ENCODE measurements around the gene ITPKB.
"Not testable (repeated sequence)": the region's sequence is repeated elsewhere in the genome, so short reads cannot be mapped to it uniquely, and the experiment has no call there.

ITPKB gene

DNA sequence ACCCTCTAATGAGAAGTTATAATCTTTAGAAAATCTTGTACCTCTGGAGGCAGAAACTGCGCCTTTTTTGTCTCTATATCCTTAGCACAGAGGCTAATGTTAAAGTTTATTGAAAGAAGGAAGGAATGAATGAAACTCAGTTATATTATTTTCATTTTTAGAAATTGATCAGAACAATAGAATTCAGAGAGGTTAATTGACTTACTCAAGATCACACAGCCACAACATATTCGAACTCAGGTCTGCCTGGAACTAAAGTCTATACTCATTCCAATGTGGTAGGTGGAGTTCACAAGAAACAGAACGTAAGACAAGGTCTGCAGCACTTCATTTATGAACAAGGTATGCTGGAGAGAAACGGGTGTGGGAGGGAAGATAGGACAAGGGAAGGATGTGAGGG, 23.0 kb upstream of the ITPKB start:
- TF ChIP-seq POLR2A (IDR thresholded peaks at IDR 0.05; ENCODE audit: low read depth, low read length), result no peak
- TF ChIP-seq SPI1 (IDR thresholded peaks at IDR 0.05; ENCODE audit: low read depth, low read length), result no peak
- TF ChIP-seq TAF1 (IDR thresholded peaks at IDR 0.05; ENCODE audit: low read depth, low read length), result no peak
- TF ChIP-seq PAX5 (IDR thresholded peaks at IDR 0.05; ENCODE audit: insufficient read depth, low read length, severe bottlenecking), result no peak
- TF ChIP-seq POLR2AphosphoS5 (IDR thresholded peaks at IDR 0.05; ENCODE audit: low read depth, low read length), result no peak
- no peak for TF ChIP-seq POU2F2 (IDR thresholded peaks at IDR 0.05; ENCODE audit: low read depth, low read length)
- DNase-seq (ENCODE audit: insufficient read length, low spot score), result no peak
- FAIRE-seq, result no peak

DNA sequence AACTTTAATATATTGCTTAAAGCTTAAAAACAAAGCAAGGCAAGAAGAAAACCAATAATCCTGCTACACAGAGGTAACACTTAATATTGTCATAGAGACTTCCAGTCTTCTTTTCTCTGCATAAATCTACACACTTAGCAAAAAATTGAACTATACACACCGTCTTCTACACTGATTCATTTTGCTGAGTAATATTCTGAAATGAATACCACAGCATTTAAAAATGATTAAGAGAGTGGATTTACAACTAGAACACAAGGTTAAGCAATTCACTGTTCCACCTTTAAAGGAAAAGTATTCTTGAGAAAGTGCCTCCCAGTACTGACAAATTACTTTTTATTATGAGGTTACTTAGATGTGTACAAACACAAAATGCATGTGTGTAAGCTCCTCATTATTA, 22.2 kb upstream of the ITPKB start:
- DNase-seq (ENCODE audit: insufficient read length, low spot score), result no peak
- TF ChIP-seq POU2F2 (IDR thresholded peaks at IDR 0.05; ENCODE audit: low read depth, low read length) (no peak), POLR2A (IDR thresholded peaks at IDR 0.05; ENCODE audit: low read depth, low read length) (no peak), SPI1 (IDR thresholded peaks at IDR 0.05; ENCODE audit: low read depth, low read length) (no peak), TAF1 (IDR thresholded peaks at IDR 0.05; ENCODE audit: low read depth, low read length) (no peak)
- no peak for FAIRE-seq

DNA sequence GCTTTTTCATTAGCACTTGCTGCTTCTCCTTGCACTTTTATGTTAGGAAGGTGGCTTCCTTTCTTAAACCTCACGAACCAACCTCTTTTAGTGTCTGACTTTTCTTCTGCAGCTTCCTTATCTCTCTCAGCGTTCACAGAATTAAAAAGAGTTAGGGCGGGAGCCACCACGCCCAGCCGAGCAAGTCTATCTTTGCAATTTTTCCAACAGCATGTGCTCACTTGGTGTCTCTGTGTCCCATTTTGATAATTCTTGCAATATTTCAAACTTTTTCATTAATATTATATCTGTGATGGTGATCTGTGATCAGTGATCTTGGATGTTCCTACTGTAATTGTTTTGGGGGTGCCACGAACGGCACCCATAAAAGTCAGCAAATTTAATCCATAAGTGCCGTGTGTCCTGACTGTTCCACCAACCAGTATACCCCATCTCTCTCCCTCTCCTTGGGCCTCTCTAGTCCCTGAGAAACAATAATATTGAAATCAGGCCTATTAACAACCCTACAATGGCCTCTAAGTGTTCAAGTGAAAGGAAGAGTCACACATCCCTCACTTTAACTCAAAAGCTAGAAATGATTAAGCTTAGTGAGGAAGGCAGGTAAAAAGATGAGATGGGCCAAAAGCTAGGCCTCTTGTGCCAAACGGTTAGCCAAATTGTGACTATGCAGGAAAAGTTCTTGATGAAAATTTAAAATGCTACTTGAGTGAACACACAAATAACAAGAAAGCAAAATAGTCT, 15.9 kb upstream of the ITPKB start:
- no peak for TF ChIP-seq TAF1 (IDR thresholded peaks at IDR 0.05; ENCODE audit: low read depth, low read length)
- TF ChIP-seq POU2F2 (IDR thresholded peaks at IDR 0.05; ENCODE audit: low read depth, low read length), result no peak
- no peak for TF ChIP-seq POLR2A (IDR thresholded peaks at IDR 0.05; ENCODE audit: low read depth, low read length)
- no peak for TF ChIP-seq SPI1 (IDR thresholded peaks at IDR 0.05; ENCODE audit: low read depth, low read length)
- TF ChIP-seq PAX5 (IDR thresholded peaks at IDR 0.05; ENCODE audit: insufficient read depth, low read length, severe bottlenecking), result no peak
- TF ChIP-seq POLR2AphosphoS5 (IDR thresholded peaks at IDR 0.05; ENCODE audit: low read depth, low read length), result no peak
- DNase-seq (ENCODE audit: insufficient read length, low spot score) (no peak), FAIRE-seq (no peak)

DNA sequence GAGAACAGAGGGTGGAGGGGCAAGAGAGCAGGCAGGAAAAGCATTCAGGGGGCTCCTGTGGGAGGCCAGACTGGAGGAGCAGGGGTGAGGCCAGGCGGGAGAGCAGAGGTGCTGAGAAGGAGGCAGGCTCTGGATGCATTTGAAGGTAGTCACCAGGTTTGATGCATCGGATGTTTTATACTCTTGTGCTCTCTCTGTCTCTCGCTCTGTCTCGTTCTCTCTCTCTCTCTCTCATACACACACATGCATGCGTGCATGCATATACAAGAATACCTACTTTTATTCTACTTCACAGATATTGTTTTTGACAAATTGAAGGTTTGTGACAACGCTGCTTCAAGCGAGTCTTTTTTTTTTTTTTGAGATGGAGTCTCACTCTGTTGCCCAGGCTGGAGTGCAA, 15.0 kb upstream of the ITPKB start:
- FAIRE-seq (no peak), DNase-seq (ENCODE audit: insufficient read length, low spot score) (no peak)
- TF ChIP-seq POLR2AphosphoS5 (IDR thresholded peaks at IDR 0.05; ENCODE audit: low read depth, low read length) (no peak), POLR2A (IDR thresholded peaks at IDR 0.05; ENCODE audit: low read depth, low read length) (no peak), POU2F2 (IDR thresholded peaks at IDR 0.05; ENCODE audit: low read depth, low read length) (no peak), SPI1 (IDR thresholded peaks at IDR 0.05; ENCODE audit: low read depth, low read length) (no peak), PAX5 (IDR thresholded peaks at IDR 0.05; ENCODE audit: insufficient read depth, low read length, severe bottlenecking) (no peak), TAF1 (IDR thresholded peaks at IDR 0.05; ENCODE audit: low read depth, low read length) (no peak)

DNA sequence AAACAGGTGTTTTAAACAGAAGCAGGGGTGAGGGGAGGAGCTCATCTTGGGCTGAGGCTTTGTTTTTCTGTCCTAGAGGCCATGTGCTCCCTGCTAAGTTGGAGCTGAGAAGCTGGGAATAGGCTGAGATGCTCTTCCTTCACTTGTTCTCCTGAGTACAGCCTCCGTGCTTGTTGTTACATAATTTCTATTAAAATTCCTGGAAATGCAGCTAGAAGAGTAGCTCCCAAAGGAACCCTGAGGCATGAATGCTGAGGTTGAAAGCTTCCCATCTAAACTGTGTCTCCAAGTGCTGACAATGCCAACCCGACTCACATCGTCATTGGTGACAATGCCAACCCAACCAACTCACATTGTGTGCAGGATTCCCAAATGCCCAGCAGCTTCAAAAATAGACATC, 12.6 kb upstream of the ITPKB start:
- DNase-seq (ENCODE audit: insufficient read length, low spot score), result no peak
- no peak for FAIRE-seq
- TF ChIP-seq POLR2A (IDR thresholded peaks at IDR 0.05; ENCODE audit: low read depth, low read length) (no peak), POLR2AphosphoS5 (IDR thresholded peaks at IDR 0.05; ENCODE audit: low read depth, low read length) (no peak), SPI1 (IDR thresholded peaks at IDR 0.05; ENCODE audit: low read depth, low read length) (no peak), PAX5 (IDR thresholded peaks at IDR 0.05; ENCODE audit: insufficient read depth, low read length, severe bottlenecking) (no peak), TAF1 (IDR thresholded peaks at IDR 0.05; ENCODE audit: low read depth, low read length) (no peak), POU2F2 (IDR thresholded peaks at IDR 0.05; ENCODE audit: low read depth, low read length) (no peak)

DNA sequence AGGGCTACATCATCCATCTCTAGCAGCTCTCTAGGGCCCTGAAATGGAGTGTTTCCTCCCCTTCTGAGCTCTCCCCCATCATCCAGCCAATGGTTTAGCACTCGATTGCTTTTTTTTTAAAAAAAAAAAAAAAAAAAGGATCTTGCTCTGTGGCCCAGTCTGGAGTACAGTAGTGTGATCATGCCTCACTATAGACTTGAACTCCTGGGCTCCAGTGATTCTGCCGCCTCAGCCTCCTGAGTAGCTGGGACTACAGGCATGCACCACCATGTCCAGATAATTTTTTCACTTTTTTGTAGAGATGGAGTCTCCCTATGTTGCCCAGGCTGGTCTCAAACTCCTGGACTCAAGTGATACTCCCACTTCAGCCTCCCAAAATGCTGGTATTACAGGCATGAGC, 12.1 kb upstream of the ITPKB start:
- no peak for TF ChIP-seq SPI1 (IDR thresholded peaks at IDR 0.05; ENCODE audit: low read depth, low read length)
- TF ChIP-seq POLR2AphosphoS5 (IDR thresholded peaks at IDR 0.05; ENCODE audit: low read depth, low read length), result no peak
- TF ChIP-seq POU2F2 (IDR thresholded peaks at IDR 0.05; ENCODE audit: low read depth, low read length), result no peak
- TF ChIP-seq PAX5 (IDR thresholded peaks at IDR 0.05; ENCODE audit: insufficient read depth, low read length, severe bottlenecking), result no peak
- no peak for TF ChIP-seq POLR2A (IDR thresholded peaks at IDR 0.05; ENCODE audit: low read depth, low read length)
- no peak for TF ChIP-seq TAF1 (IDR thresholded peaks at IDR 0.05; ENCODE audit: low read depth, low read length)
- DNase-seq (ENCODE audit: insufficient read length, low spot score) (no peak), FAIRE-seq (no peak)

DNA sequence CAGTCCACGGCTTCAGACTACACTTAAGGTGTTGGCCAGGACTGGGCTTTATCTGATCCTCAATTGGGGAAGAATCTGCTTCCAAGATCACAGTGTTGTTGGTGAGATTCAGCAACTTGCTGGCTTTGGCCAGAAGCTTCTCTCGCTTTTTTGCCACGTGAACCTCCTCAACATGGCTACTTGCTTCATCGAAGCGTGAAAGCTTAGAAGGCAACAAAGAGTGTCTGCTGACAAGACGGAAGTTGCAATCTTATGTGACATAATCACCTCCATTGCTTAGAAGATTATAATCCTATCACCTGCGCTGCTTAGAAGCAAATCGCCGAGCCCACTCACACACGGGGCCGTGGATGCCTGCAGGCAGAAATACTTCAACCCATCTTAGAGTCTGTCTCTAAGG, 10.4 kb upstream of the ITPKB start:
- FAIRE-seq, result no peak
- no peak for DNase-seq (ENCODE audit: insufficient read length, low spot score)
- no peak for TF ChIP-seq POU2F2 (IDR thresholded peaks at IDR 0.05; ENCODE audit: low read depth, low read length)
- TF ChIP-seq POLR2A (IDR thresholded peaks at IDR 0.05; ENCODE audit: low read depth, low read length), result no peak

DNA sequence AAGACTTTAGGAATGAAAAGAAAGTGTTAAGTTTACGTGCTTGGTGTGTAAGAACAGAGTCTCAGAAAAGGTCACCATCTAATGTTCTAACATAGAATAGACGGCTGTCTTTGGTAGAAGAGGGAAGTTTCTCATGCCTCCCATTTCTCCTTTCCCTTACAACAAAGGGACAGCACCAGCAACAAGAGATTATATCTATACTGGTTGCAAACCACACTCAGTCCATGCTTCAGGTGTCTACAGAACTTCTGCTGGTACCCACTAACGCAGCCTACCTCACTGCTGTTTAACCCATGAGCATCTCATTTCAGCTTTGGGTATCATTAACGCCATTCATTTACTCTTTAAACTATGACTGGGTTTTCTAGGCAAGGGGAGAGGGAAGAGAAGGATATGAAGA, 9.2 kb upstream of the ITPKB start:
- DNase-seq (ENCODE audit: insufficient read length, low spot score), result no peak
- no peak for TF ChIP-seq PAX5 (IDR thresholded peaks at IDR 0.05; ENCODE audit: insufficient read depth, low read length, severe bottlenecking)
- no peak for TF ChIP-seq POU2F2 (IDR thresholded peaks at IDR 0.05; ENCODE audit: low read depth, low read length)
- no peak for TF ChIP-seq POLR2AphosphoS5 (IDR thresholded peaks at IDR 0.05; ENCODE audit: low read depth, low read length)
- no peak for TF ChIP-seq TAF1 (IDR thresholded peaks at IDR 0.05; ENCODE audit: low read depth, low read length)
- TF ChIP-seq POLR2A (IDR thresholded peaks at IDR 0.05; ENCODE audit: low read depth, low read length), result no peak
- TF ChIP-seq SPI1 (IDR thresholded peaks at IDR 0.05; ENCODE audit: low read depth, low read length), result no peak

DNA sequence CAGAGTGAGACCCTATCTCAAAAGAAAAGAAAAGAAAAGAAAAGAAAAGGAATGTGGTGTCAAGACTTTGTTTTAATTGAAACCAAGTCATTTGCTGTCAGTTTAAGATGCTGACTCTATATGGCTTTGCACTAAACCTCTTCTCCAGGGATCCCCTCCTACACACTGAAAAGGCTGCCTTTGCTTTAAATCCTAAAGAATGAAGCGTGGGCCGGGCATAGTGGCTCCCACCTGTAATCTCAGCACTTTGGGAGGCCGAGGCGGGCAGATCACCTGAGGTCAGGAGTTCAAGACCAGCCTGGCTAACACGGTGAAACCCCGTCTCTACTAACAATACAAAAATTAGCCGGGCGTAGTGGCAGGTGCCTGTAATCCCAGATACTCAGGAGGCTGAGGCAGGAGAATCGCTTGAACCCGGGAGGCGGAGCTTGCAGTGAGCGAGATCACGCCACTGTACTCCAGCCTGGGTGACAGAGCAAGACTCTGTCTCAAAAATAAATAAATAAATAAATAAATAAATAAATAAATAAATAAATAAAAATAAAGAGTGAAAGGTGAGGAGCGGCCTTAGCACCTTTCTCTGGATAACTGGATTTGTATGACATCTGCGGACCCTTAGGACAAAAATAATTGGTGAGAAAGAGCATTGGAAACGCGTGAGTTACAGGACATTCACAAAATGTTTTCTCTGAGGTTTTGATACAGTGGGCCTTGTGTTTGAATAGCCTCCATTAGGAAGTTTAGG, 8.6 kb upstream of the ITPKB start:
- DNase-seq (ENCODE audit: insufficient read length, low spot score); FAIRE-seq: not testable (repeated sequence)

More for the DNA sequence above, 9.2 kb upstream of the ITPKB start:
- FAIRE-seq, result no peak

DNA sequence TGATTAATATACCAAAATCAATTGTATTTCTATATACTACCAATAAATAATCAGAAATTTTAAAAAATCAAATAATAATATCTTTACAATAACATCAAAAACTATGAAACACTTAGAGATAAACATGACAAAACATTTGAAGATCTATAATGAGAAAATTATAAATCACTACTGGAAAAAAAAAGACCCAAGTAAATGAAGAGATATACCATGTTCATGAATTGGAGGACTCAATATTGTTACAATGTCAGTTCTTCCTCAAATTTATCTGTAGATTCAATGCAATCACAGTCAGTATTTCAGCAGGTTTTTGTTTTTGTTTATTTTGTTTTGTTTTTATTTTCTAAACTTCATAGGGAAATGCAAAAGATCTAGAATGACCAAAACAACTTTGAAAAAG, 4.2 kb upstream of the ITPKB start:
- no peak for FAIRE-seq
- no peak for DNase-seq (ENCODE audit: insufficient read length, low spot score)
- TF ChIP-seq POLR2AphosphoS5 (IDR thresholded peaks at IDR 0.05; ENCODE audit: low read depth, low read length), result no peak
- no peak for TF ChIP-seq POLR2A (IDR thresholded peaks at IDR 0.05; ENCODE audit: low read depth, low read length)
- TF ChIP-seq SPI1 (IDR thresholded peaks at IDR 0.05; ENCODE audit: low read depth, low read length), result no peak
- no peak for TF ChIP-seq POU2F2 (IDR thresholded peaks at IDR 0.05; ENCODE audit: low read depth, low read length)
- TF ChIP-seq PAX5 (IDR thresholded peaks at IDR 0.05; ENCODE audit: insufficient read depth, low read length, severe bottlenecking), result no peak
- TF ChIP-seq TAF1 (IDR thresholded peaks at IDR 0.05; ENCODE audit: low read depth, low read length), result no peak

Measured in GM12891 (cell line).